K562 (cell line): ENCODE measurements around the gene VMP1. TPM values are rescaled to one million over a fixed set of nuclear protein-coding genes. Genes with fewer than 3 reads are reported as not detected.

Experiments
- ATAC-seq: fragments of 200-7000 bp; cut with Tn5 transposase; 3 replicates; pipeline ENCODE4 v1.9.1; 2020; ENCODE audit warnings: moderate library complexity
- BruUV-seq: library from RNA; stranded (reverse); fragments of 400-500 nt; replicated peaks from 2 replicates; lab custom pipeline; 2021; lab: Mats Ljungman, UMichigan
- CTCF ChIA-PET: fragments of 300-600 bp; formaldehyde crosslinking; extraction: SDS; loops from one replicate; lab custom pipeline; 2021; ENCODE audit warnings: low intra/inter-chr PET ratio; lab: Yijun Ruan, JAX
- POLR2A ChIA-PET: fragments of 300-600, 350-650 bp; sonication (Branson Sonifier 250); formaldehyde crosslinking; extraction: SDS; loops from one replicate; lab custom pipeline; 2021; ENCODE audit warnings: antibody characterized with exemption, inconsistent platforms; lab: Yijun Ruan, JAX
- DNase-seq, 4 experiments: peaks; one replicate each; pipeline versions ENCODE4 v3.0.0 to v3.0.0-alpha.2; 2011 to 2018; ENCODE audit warnings: low spot score in 3 of 4, mixed read lengths in 3 of 4; ENCODE audit errors: extremely low read depth in 1 of 4
- FAIRE-seq: peaks from 2 replicates; lab custom pipeline; 2011; peaks lifted over from hg19 to GRCh38; lab: Jason Lieb, UNC
- H2AFZ ChIP-seq: 2 replicates; pipeline ENCODE4 v1.6.0; 2011; ENCODE audit warnings: low read depth, low read length, control low read depth, inconsistent platforms
- H3K27ac ChIP-seq: fragments of 200-600 bp; 3 replicates; pipeline ENCODE4 v1.8.0; 2011; ENCODE audit warnings: low read depth, mild to moderate bottlenecking, control low read depth, inconsistent platforms, low read length, moderate library complexity, mixed read lengths; ENCODE audit errors: extremely low read depth
- H3K27me3 ChIP-seq, 2 experiments: fragments of 300-600 bp in 1 of 2; 2 replicates in 1 of 2; 3 replicates in 1 of 2; pipeline versions ENCODE4 v1.6.0 to v1.8.0; 2011; ENCODE audit warnings: inconsistent platforms in 2 of 2, low read length in 2 of 2, mild to moderate bottlenecking in 1 of 2, mixed read lengths in 1 of 2, moderate library complexity in 1 of 2; ENCODE audit not compliant: control insufficient read depth in 2 of 2, insufficient read depth in 2 of 2
- H3K36me3 ChIP-seq: fragments of 300-600 bp; 3 replicates; pipeline ENCODE4 v1.8.0; 2011; ENCODE audit warnings: mild to moderate bottlenecking, low read length, inconsistent platforms; ENCODE audit not compliant: control insufficient read depth, insufficient read depth
- H3K4me1 ChIP-seq, 2 experiments: fragments of 200-600 bp in 1 of 2; replicated peaks in 1 of 2; 2 replicates in 1 of 2; 3 replicates in 1 of 2; pipeline versions ENCODE4 v1.5.1 to v1.8.0; 2011; ENCODE audit warnings: inconsistent platforms in 2 of 2, low read length in 2 of 2, mild to moderate bottlenecking in 1 of 2, mixed read lengths in 1 of 2, moderate library complexity in 1 of 2; ENCODE audit not compliant: control insufficient read depth in 2 of 2, insufficient read depth in 2 of 2
- H3K4me2 ChIP-seq: 2 replicates; pipeline ENCODE4 v1.6.1; 2011; ENCODE audit warnings: low read length, control low read depth, inconsistent platforms, mixed read lengths; ENCODE audit not compliant: insufficient read depth
- H3K4me3 ChIP-seq: fragments of 200-600 bp; sonication (generic), shearing (Covaris generic); 2 replicates; pipeline ENCODE4 v1.5.1; 2016; ENCODE audit warnings: control low read depth, inconsistent platforms
- H3K79me2 ChIP-seq: fragments of 200-600 bp; 3 replicates; pipeline ENCODE4 v1.8.0; 2011; ENCODE audit warnings: low read length, inconsistent platforms; ENCODE audit not compliant: control insufficient read depth, insufficient read depth
- H3K9ac ChIP-seq, 2 experiments: 2 replicates each; pipeline versions ENCODE4 v1.6.0 to v1.6.1; 2011; ENCODE audit warnings: low read depth in 2 of 2, low read length in 2 of 2, control low read depth in 1 of 2, inconsistent platforms in 1 of 2, mild to moderate bottlenecking in 1 of 2, mixed read lengths in 1 of 2; ENCODE audit not compliant: insufficient read depth in 1 of 2
- H3K9me1 ChIP-seq: one replicate; pipeline ENCODE4 v1.6.0; 2011; ENCODE audit warnings: inconsistent platforms, mild to moderate bottlenecking, low read length, moderate library complexity; ENCODE audit not compliant: control insufficient read depth, insufficient read depth
- H3K9me3 ChIP-seq: replicated peaks from 2 replicates; pipeline ENCODE4 v1.5.1; 2011; ENCODE audit warnings: low read depth, low read length, inconsistent platforms; ENCODE audit not compliant: control insufficient read depth, insufficient read depth
- H4K20me1 ChIP-seq: replicated peaks from 2 replicates; pipeline ENCODE4 v1.6.1; 2011; ENCODE audit warnings: low read length, inconsistent platforms, mixed read lengths; ENCODE audit not compliant: control insufficient read depth, insufficient read depth
- BACH1 ChIP-seq: fragments of 200-800 bp; sonication (Bioruptor generic); IDR thresholded peaks from 2 replicates; pipeline ENCODE4 v1.6.1; 2016; ENCODE audit warnings: missing genetic modification characterization, missing compliant biosample characterization
- CBFA2T2 ChIP-seq: fragments of 450-650 bp; conservative IDR thresholded peaks from 2 replicates; pipeline ENCODE4 v1.6.1; 2017; ENCODE audit warnings: mild to moderate bottlenecking
- ILK ChIP-seq: fragments of 450-650 bp; IDR thresholded peaks from 2 replicates; pipeline ENCODE4 v1.6.1; 2016; ENCODE audit warnings: missing genetic modification characterization, low read depth, mild to moderate bottlenecking, missing compliant biosample characterization, moderate library complexity, borderline replicate concordance
- ZNF224 ChIP-seq: sonication (generic); formaldehyde crosslinking; IDR thresholded peaks from 2 replicates; pipeline ENCODE4 v1.8.0; 2022; ENCODE audit warnings: mild to moderate bottlenecking, missing genetic modification reagents
- WGBS: fragments of 100-300 bp; shearing (Covaris generic); methylation state at CpG from one replicate; pipeline ENCODE4 v1.1.6; 2016; ENCODE audit warnings: low coverage, mixed read lengths; ENCODE audit not compliant: insufficient coverage; ENCODE audit errors: missing lambda C conversion rate; 5-methylcytosine and 5-hydroxymethylcytosine counted together
- in situ Hi-C: fragments of 300-500 bp; cut with MboI; formaldehyde crosslinking; loops from 4 replicates; pipeline ENCODE4 v1.15.0; 2018; ENCODE audit warnings: inconsistent platforms, mixed read lengths
- intact Hi-C: fragments of 100-400 bp; cut with micrococcal nuclease; formaldehyde crosslinking; loops from 2 replicates; pipeline ENCODE4 v1.14.2; 2022
- polyA plus RNA-seq, 8 experiments: library from polyadenylated mRNA; depleted of rRNA in 4 of 8; stranded (reverse) in 5 of 8; unstranded in 3 of 8; fragments of >200 nt; fragmentation: Nextera tagmentation in 2 of 8; fragmentation: Illumina TruSeq in 1 of 8; extraction: Ambion mirVana in 2 of 8; extraction: Trizol in 1 of 8; gene quantifications; 2 replicates each; pipeline versions ENCODE4 v1.2.1 to v1.2.3, GENCODE V29; 2011 to 2014; ENCODE audit warnings: inconsistent platforms in 1 of 8, missing spikeins in 1 of 8
- total RNA-seq, 7 experiments: library from RNA; depleted of rRNA in 6 of 7; stranded (reverse); fragments of >200 nt in 6 of 7; fragmentation: Illumina TruSeq in 2 of 7; extraction: Trizol in 2 of 7; gene quantifications; 2 replicates each; pipeline versions ENCODE4 v1.2.1 to v1.2.3, GENCODE V29; 2011 to 2021; ENCODE audit warnings: low replicate concordance in 1 of 7

VMP1 gene
- total and polyA plus RNA-seq, 9 of the 15 experiments (the other 6 are each of a cell fraction or from before 2014, with no cell fraction given) = 123 to 304 (median 151) TPM

DNA sequence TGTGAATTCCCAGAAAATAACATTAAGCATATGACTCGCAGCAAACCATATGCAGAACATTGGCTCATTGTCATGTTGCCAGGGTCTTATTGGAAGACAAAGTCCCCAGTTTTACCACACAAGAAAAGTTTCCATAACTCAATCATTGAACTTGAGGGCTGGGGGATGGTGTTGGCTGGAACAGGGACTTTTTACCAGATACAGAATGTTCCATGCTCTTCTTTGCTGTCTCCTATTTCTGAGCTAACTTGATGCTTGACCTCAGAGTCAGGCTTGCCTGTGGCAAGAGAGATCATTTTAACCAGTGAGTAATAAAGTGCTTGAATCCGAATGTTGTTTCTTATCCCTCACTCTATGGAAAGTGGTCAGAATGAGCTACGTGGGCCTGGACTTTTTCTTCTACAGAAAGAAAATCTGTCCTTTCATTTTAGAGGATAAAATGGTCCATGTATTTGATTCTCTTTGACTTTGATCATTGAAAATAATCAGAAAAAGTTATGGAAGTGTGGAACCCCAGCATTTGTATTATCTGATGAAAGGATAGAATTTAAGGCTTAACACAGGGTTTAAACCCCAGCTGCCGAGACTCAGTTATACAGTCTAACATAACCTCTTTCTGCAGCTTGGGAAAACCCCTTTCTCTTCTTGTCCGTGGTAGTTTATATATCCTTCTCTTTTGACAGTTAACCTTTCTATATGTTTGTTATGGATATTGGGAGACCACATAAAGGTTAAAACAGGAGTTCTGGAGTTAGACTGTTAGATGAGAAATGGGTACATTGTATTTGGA is 118.3 kb downstream of the VMP1 start:
- H3K4me2 ChIP-seq = no peak overlapping the region
- H3K9me3 ChIP-seq = no peaks in the 10 kb centered on the region
- BruUV-seq = no TSS peak
- ChIA-PET CTCF (no interaction called here), POLR2A (interaction anchor here (0.8 kb wide), 1 partner anchor 12 kb away, joined by 4 read pairs; no protein-coding TSS in a partner anchor)
- FAIRE-seq = peak; percentile 11
- in situ Hi-C loops = no loop called here
- TF ChIP-seq BACH1 (no peak), ZNF224 (CRISPR knock-in tag) (no peak), ILK (tag) (no peak), CBFA2T2 (no peak)
- no peaks in the 10 kb centered on the region for H4K20me1 ChIP-seq
- no peak overlapping the region for H3K4me3 ChIP-seq
- H3K27me3 ChIP-seq = no peaks in the 10 kb centered on the region
- WGBS = 44% methylated on average over 5 of the region's 5 CpGs
- H3K36me3 ChIP-seq = peaks cover 2% of the 10 kb centered on the region; the same call in 2 of the 3 replicates
- ATAC-seq = no peak
- peak overlapping the region; percentile 30; the same call in 1 of the 3 replicates for H3K27ac ChIP-seq
- peaks cover 11 to 46% of the 10 kb centered on the region in 2 experiments for H3K4me1 ChIP-seq
- H3K9me1 ChIP-seq = no peaks in the 10 kb centered on the region
- intact Hi-C loops = no loop called here
- DNase-seq = no peak
- peaks cover 7% of the 10 kb centered on the region; the same call in 2 of the 3 replicates for H3K79me2 ChIP-seq
- 0 out of 4 replicates have a peak overlapping the region, but pooled peaks of 1 of the 2 experiments have one; percentile 6 for H3K9ac ChIP-seq
- no peak overlapping the region for H2AFZ ChIP-seq
